Frontal cortex (tissue), 4 donors: ENCODE measurements around the gene TBC1D30. TPM values are rescaled to one million over a fixed set of nuclear protein-coding genes. Genes with fewer than 3 reads are reported as not detected.
"Not testable (repeated sequence)": the region's sequence is repeated elsewhere in the genome, so short reads cannot be mapped to it uniquely, and the experiment has no call there.

Experiments
- DNase-seq, 2 donors: peaks; one replicate each; pipeline ENCODE4 v3.0.0; 2012; ENCODE audit warnings: low spot score in 2 of 2
- FAIRE-seq: peaks from 2 replicates; lab custom pipeline; 2012; peaks lifted over from hg19 to GRCh38; lab: Jason Lieb, UNC
- total RNA-seq: library from RNA; depleted of rRNA; stranded (reverse); fragments of >200 nt; gene quantifications from one replicate; pipeline ENCODE4 v1.2.3, GENCODE V29; 2014
- donor health status: control.
- donor health status: control.
- donor health status: control.

Gene TBC1D30
- total RNA-seq = 59.1 TPM

- DNase-seq (peak; percentile 49 to 56), FAIRE-seq (no peak)
Measured at GRCh38 chr12:64824500-64825142, at the start of gene TBC1D30. TBC1D30 (plus strand) TSS chr12:64824647; CDS start chr12:64824880, 233 bp downstream.

- DNase-seq, FAIRE-seq: not testable (repeated sequence)
Measured at GRCh38 chr12:64775147-64775736, 49.2 kb upstream of the TBC1D30 start.

- DNase-seq = no peak
- no peak for FAIRE-seq
Measured at GRCh38 chr12:64779354-64779974, 45.0 kb upstream of the TBC1D30 start.

GRCh38 chr12:64780132-64780530 lies 44.3 kb upstream of the TBC1D30 start:
- no peak for FAIRE-seq

GRCh38 chr12:64780531-64781279 lies 43.7 kb upstream of the TBC1D30 start:
- FAIRE-seq (no peak), DNase-seq (peak; percentile 54 to 58)

More at GRCh38 chr12:64780132-64780530, 44.3 kb upstream of the TBC1D30 start:
- no peak for DNase-seq

GRCh38 chr12:64781280-64782190 lies 42.9 kb upstream of the TBC1D30 start:
- no peak for FAIRE-seq

GRCh38 chr12:64782191-64782876 lies 42.1 kb upstream of the TBC1D30 start:
- DNase-seq = peak in 1 of 2 donors; percentile 22
- FAIRE-seq = no peak

More at GRCh38 chr12:64781280-64782190, 42.9 kb upstream of the TBC1D30 start:
- DNase-seq = peak in 1 of 2 donors; percentile 22

- no peak for FAIRE-seq
- no peak for DNase-seq
Measured at GRCh38 chr12:64785838-64786237, 38.6 kb upstream of the TBC1D30 start.

- FAIRE-seq = no peak
- DNase-seq = no peak
Measured at GRCh38 chr12:64790166-64790565, 34.3 kb upstream of the TBC1D30 start.

GRCh38 chr12:64791036-64791435 lies 33.4 kb upstream of the TBC1D30 start:
- DNase-seq = no peak
- no peak for FAIRE-seq

GRCh38 chr12:64792128-64792527 lies 32.3 kb upstream of the TBC1D30 start:
- DNase-seq = no peak
- no peak for FAIRE-seq

- no peak for DNase-seq
Measured at GRCh38 chr12:64793610-64794009, 30.8 kb upstream of the TBC1D30 start.

GRCh38 chr12:64794305-64794704 lies 30.1 kb upstream of the TBC1D30 start:
- FAIRE-seq (no peak), DNase-seq (no peak)

More at GRCh38 chr12:64793610-64794009, 30.8 kb upstream of the TBC1D30 start:
- FAIRE-seq = no peak

- DNase-seq (peak in 1 of 2 donors; percentile 68), FAIRE-seq (peak; percentile 70)
Measured at GRCh38 chr12:64796205-64796845, 28.1 kb upstream of the TBC1D30 start.

- DNase-seq (no peak), FAIRE-seq (no peak)
Measured at GRCh38 chr12:64797156-64797555, 27.3 kb upstream of the TBC1D30 start.

GRCh38 chr12:64798165-64798564 lies 26.3 kb upstream of the TBC1D30 start:
- FAIRE-seq (no peak), DNase-seq (no peak)

- no peak for FAIRE-seq
- no peak for DNase-seq
Measured at GRCh38 chr12:64800640-64801039, 23.8 kb upstream of the TBC1D30 start.

GRCh38 chr12:64801381-64801780 lies 23.1 kb upstream of the TBC1D30 start:
- no peak for DNase-seq
- FAIRE-seq = no peak
